Astrocyte (in vitro differentiated cells and primary cell): Measurements from ENCODE around the gene CCZ1B. TPM values are rescaled to one million over a fixed set of nuclear protein-coding genes. Genes with fewer than 3 reads are reported as not detected.
A peak's percentile ranks its signal among the peaks of the same experiment; 100 is the strongest.
"Not testable (repeated sequence)": the region's sequence is repeated elsewhere in the genome, so short reads cannot be mapped to it uniquely, and the experiment has no call there.

Experiments used
- DNase-seq: peaks from one replicate; pipeline ENCODE4 v3.0.0-alpha.2; 2010; ENCODE audit warnings: low read depth
- FAIRE-seq: peaks from 2 replicates; lab custom pipeline; 2011; peaks lifted over from hg19 to GRCh38; lab: Jason Lieb, UNC
- H2AFZ ChIP-seq: 2 replicates; pipeline ENCODE4 v1.6.0; 2012; ENCODE audit warnings: low read depth, low read length, inconsistent platforms
- H3K27ac ChIP-seq: 2 replicates; pipeline ENCODE4 v1.5.1; 2011; ENCODE audit warnings: low read depth, low read length, inconsistent platforms
- H3K27me3 ChIP-seq: 2 replicates; pipeline ENCODE4 v1.6.0; 2011; ENCODE audit warnings: low read length, inconsistent platforms; ENCODE audit not compliant: insufficient read depth
- H3K36me3 ChIP-seq: 2 replicates; pipeline ENCODE4 v1.5.1; 2011; ENCODE audit warnings: low read length, inconsistent platforms; ENCODE audit not compliant: insufficient read depth
- H3K4me1 ChIP-seq: 2 replicates; pipeline ENCODE4 v1.5.1; 2011; ENCODE audit warnings: low read length, inconsistent platforms; ENCODE audit not compliant: insufficient read depth
- H3K4me2 ChIP-seq: 2 replicates; pipeline ENCODE4 v1.6.0; 2012; ENCODE audit warnings: low read length, inconsistent platforms
- H3K4me3 ChIP-seq: 2 replicates; pipeline ENCODE4 v1.5.1; 2011; ENCODE audit warnings: low read depth, mild to moderate bottlenecking, low read length, inconsistent platforms; ENCODE audit not compliant: insufficient read depth
- H3K79me2 ChIP-seq: 2 replicates; pipeline ENCODE4 v1.6.0; 2012; ENCODE audit warnings: mild to moderate bottlenecking, low read length, inconsistent platforms; ENCODE audit not compliant: insufficient read depth
- H3K9ac ChIP-seq: 2 replicates; pipeline ENCODE4 v1.6.0; 2012; ENCODE audit warnings: mild to moderate bottlenecking, low read length, inconsistent platforms
- H3K9me3 ChIP-seq: 2 replicates; pipeline ENCODE4 v1.5.1; 2012; ENCODE audit warnings: low read depth, mild to moderate bottlenecking, low read length, inconsistent platforms; ENCODE audit not compliant: insufficient read depth
- H4K20me1 ChIP-seq: 2 replicates; pipeline ENCODE4 v1.6.0; 2012; ENCODE audit warnings: low read length, inconsistent platforms; ENCODE audit not compliant: insufficient read depth
- H3K27ac Mint-ChIP-seq: one replicate; pipeline ENCODE4 v1.8.0; 2021; ENCODE audit warnings: mild to moderate bottlenecking, mixed read lengths; ENCODE audit not compliant: unreplicated experiment
- H3K27me3 Mint-ChIP-seq: one replicate; pipeline ENCODE4 v1.8.0; 2021; ENCODE audit warnings: low read depth, mixed read lengths; ENCODE audit not compliant: unreplicated experiment
- H3K36me3 Mint-ChIP-seq: one replicate; pipeline ENCODE4 v1.8.0; 2021; ENCODE audit warnings: low read depth, mixed read lengths; ENCODE audit not compliant: unreplicated experiment
- H3K4me1 Mint-ChIP-seq: one replicate; pipeline ENCODE4 v1.8.0; 2021; ENCODE audit warnings: low read depth, mixed read lengths; ENCODE audit not compliant: unreplicated experiment
- H3K4me3 Mint-ChIP-seq: one replicate; pipeline ENCODE4 v1.8.0; 2021; ENCODE audit warnings: mild to moderate bottlenecking, moderate library complexity, mixed read lengths; ENCODE audit not compliant: unreplicated experiment
- H3K9me3 Mint-ChIP-seq: one replicate; pipeline ENCODE4 v1.8.0; 2021; ENCODE audit warnings: mild to moderate bottlenecking, mixed read lengths; ENCODE audit not compliant: unreplicated experiment
- total RNA-seq: library from RNA; stranded (reverse); gene quantifications from 2 replicates; pipeline ENCODE4 v1.2.1, GENCODE V29; 2021
- TF ChIP-seq, protein P1 (sequence below): IDR thresholded peaks from 2 replicates; pipeline ENCODE4 v1.5.1; 2011; ENCODE audit warnings: low read depth, mild to moderate bottlenecking, inconsistent platforms, low read length, moderate library complexity; ENCODE audit not compliant: insufficient read depth

The CCZ1B gene
- total RNA-seq, 1 donor from 2014 or later, result 54.4 TPM

GRCh38 chr7:6862876-6863275 is 36.8 kb upstream of the CCZ1B start:
- H3K9me3 Mint-ChIP-seq, H3K27ac ChIP-seq, H2AFZ ChIP-seq, DNase-seq, H3K27me3 Mint-ChIP-seq, H3K36me3 ChIP-seq, H3K4me1 ChIP-seq, H3K36me3 Mint-ChIP-seq, H3K27me3 ChIP-seq, H4K20me1 ChIP-seq, H3K27ac Mint-ChIP-seq, H3K4me1 Mint-ChIP-seq, FAIRE-seq, H3K9me3 ChIP-seq, H3K4me3 Mint-ChIP-seq, H3K4me3 ChIP-seq, H3K4me2 ChIP-seq, H3K79me2 ChIP-seq, H3K9ac ChIP-seq: not testable (repeated sequence)

GRCh38 chr7:6857721-6858314 is 31.7 kb upstream of the CCZ1B start:
- peaks cover 12% of the 10 kb centered on the region for H3K27me3 Mint-ChIP-seq
- TF ChIP-seq, protein P1, sequence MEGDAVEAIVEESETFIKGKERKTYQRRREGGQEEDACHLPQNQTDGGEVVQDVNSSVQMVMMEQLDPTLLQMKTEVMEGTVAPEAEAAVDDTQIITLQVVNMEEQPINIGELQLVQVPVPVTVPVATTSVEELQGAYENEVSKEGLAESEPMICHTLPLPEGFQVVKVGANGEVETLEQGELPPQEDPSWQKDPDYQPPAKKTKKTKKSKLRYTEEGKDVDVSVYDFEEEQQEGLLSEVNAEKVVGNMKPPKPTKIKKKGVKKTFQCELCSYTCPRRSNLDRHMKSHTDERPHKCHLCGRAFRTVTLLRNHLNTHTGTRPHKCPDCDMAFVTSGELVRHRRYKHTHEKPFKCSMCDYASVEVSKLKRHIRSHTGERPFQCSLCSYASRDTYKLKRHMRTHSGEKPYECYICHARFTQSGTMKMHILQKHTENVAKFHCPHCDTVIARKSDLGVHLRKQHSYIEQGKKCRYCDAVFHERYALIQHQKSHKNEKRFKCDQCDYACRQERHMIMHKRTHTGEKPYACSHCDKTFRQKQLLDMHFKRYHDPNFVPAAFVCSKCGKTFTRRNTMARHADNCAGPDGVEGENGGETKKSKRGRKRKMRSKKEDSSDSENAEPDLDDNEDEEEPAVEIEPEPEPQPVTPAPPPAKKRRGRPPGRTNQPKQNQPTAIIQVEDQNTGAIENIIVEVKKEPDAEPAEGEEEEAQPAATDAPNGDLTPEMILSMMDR, result peak; percentile 23
- not testable (repeated sequence) for H3K79me2 ChIP-seq, H3K9me3 Mint-ChIP-seq, H3K4me3 ChIP-seq, H3K9me3 ChIP-seq, H3K27ac Mint-ChIP-seq, H4K20me1 ChIP-seq, H2AFZ ChIP-seq, H3K27ac ChIP-seq, H3K36me3 ChIP-seq, H3K9ac ChIP-seq, DNase-seq, H3K4me1 Mint-ChIP-seq, FAIRE-seq, H3K36me3 Mint-ChIP-seq, H3K4me3 Mint-ChIP-seq, H3K4me1 ChIP-seq, H3K4me2 ChIP-seq, H3K27me3 ChIP-seq

GRCh38 chr7:6855563-6856131 is 29.6 kb upstream of the CCZ1B start:
- not testable (repeated sequence) for H3K9ac ChIP-seq, H3K27me3 ChIP-seq, H3K9me3 ChIP-seq, FAIRE-seq, H3K4me1 Mint-ChIP-seq, DNase-seq, H3K9me3 Mint-ChIP-seq, H3K79me2 ChIP-seq, H3K36me3 Mint-ChIP-seq, H3K36me3 ChIP-seq, H3K4me1 ChIP-seq, H4K20me1 ChIP-seq, H2AFZ ChIP-seq, H3K4me3 ChIP-seq, H3K27ac Mint-ChIP-seq, H3K27ac ChIP-seq
- Mint-ChIP-seq H3K4me3 (peak overlapping the region; percentile 67), H3K27me3 (peaks cover 12% of the 10 kb centered on the region)
- peak overlapping the region; percentile 78 for H3K4me2 ChIP-seq

DNA sequence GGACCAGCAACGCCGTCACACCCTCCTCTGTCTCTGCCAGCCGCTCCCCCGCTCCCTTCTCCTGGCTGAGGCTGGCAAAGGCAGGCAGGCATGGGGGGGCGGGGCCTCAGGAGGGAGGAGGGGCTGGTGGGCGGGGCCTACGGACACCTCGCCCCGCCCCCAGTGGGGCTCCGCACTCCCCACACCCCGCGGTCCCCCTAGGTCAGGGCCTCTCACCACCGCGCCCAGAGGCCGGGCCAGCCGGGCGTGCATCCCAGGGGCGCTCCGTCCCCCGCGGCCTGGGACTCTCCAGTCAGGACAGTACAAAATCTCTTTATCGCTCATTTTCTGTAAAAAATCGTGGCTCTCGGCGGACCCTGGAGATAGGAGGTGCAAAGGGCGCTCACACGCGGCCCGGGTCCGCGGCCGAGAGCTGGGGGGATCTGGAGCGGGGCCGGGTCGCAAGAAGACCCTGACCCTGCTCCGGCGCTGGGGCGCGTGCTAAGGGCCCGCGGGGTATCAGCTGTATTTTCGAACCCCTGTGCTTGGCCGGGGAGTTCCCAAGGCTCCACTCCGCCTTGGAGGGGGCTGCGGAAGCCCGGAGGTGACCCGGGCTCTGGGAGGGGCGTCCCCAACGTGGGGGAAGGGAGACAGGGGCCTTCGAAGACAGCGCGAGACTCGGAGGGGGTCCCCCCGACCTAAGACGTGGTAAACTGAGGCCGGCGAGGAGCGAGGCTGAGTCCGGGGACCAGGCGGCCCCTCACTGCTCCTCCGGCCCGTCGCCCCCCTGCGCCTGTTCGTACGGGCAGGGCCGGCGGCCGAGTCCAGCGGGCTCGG is 28.9 kb upstream of the CCZ1B start:
- peak overlapping the region; percentile 62 for H3K4me3 Mint-ChIP-seq
- Histone ChIP-seq H3K4me3 (peak overlapping the region; percentile 23), H3K4me2 (peak overlapping the region; percentile 78), H2AFZ (peak overlapping the region; percentile 56)
- not testable (repeated sequence) for H4K20me1 ChIP-seq, H3K9me3 Mint-ChIP-seq, FAIRE-seq, H3K27me3 ChIP-seq, H3K9me3 ChIP-seq, H3K36me3 ChIP-seq, H3K36me3 Mint-ChIP-seq, H3K4me1 ChIP-seq, H3K4me1 Mint-ChIP-seq, H3K27ac ChIP-seq, H3K9ac ChIP-seq, H3K79me2 ChIP-seq, DNase-seq, H3K27ac Mint-ChIP-seq
- H3K27me3 Mint-ChIP-seq, result peaks cover 12% of the 10 kb centered on the region

DNA sequence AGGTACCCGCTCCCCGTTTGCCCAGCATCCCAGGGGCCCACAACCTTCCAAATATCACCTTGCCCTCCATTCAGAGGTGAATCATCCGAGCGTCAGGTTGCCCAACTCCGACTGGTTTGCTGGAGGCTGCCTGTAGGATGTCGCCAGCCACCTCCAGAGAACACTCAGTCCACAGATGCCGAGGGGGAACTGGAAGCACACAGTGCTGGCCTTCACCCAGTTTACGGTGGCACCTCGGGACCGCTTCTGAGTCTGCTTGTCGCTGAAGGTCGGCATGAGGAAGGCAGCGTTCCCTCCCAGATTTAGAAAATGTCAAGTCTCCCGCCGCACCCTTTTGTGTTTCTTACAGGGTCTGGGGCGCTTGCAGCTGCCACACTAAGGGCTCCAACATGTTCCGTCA is 27.6 kb upstream of the CCZ1B start:
- Mint-ChIP-seq H3K4me3 (peak overlapping the region; percentile 64), H3K27me3 (peaks cover 12% of the 10 kb centered on the region)
- FAIRE-seq, H3K4me1 Mint-ChIP-seq, H3K4me2 ChIP-seq, H4K20me1 ChIP-seq, H3K9me3 ChIP-seq, H3K9me3 Mint-ChIP-seq, H3K36me3 Mint-ChIP-seq, H3K27ac ChIP-seq, H3K79me2 ChIP-seq, H3K4me1 ChIP-seq, H3K27ac Mint-ChIP-seq, H3K36me3 ChIP-seq, H3K27me3 ChIP-seq, H2AFZ ChIP-seq, DNase-seq, H3K9ac ChIP-seq, H3K4me3 ChIP-seq: not testable (repeated sequence)
